ENCODE results near the gene LRRC38.

DNA sequence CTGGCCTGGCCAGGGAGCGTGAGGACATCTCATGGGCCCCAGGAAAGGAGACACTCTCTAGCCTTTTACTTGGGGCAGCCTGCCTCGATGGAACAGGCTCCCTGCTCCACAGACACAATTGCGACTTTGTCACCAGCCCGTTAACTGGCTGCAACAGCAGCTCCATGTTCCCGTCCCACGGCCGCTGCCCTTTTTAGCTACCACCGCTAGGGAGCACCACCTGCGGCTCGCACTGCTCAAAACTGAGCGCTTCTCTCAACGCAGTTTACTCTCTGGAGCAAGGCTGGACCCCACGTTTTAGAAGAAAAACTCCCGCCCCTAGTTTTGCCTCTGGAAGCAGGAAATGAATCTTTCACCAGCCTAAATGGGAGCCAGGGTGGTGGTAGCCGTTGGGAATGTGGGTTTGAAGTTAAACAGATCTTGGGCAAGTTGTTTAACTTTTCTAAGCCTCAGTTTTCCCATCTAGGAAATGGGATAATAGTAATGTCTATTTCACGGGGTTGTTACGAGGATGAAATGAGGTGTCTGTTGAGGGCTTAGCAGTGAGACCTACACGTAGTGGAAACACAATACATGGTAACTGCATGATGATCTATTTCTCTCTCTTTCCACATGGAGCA, 3.5 kb upstream of the LRRC38 start:
- TF ChIP-seq POLR2A (IDR thresholded peaks at IDR 0.05; ENCODE audit: low read depth, low read length) (no peak), MXI1 (IDR thresholded peaks at IDR 0.05; ENCODE audit: borderline replicate concordance, low read depth, low read length) (no peak), RAD21 (IDR thresholded peaks at IDR 0.05; ENCODE audit: low read length) (no peak), FOS (IDR thresholded peaks at IDR 0.05; ENCODE audit: low read depth, low read length) (no peak), NFE2L2 (IDR thresholded peaks at IDR 0.05; ENCODE audit: low read depth, low read length) (no peak), CEBPB (IDR thresholded peaks at IDR 0.05; ENCODE audit: low read depth, low read length) (no peak), MAFK (IDR thresholded peaks at IDR 0.05; ENCODE audit: low read depth, low read length) (no peak), SMC3 (IDR thresholded peaks at IDR 0.05; ENCODE audit: low read depth, low read length) (no peak), RCOR1 (IDR thresholded peaks at IDR 0.05; ENCODE audit: insufficient replicate concordance, low read length) (no peak), BHLHE40 (IDR thresholded peaks at IDR 0.05; ENCODE audit: low read depth, low read length) (no peak)
- TF ChIP-seq, protein P1, sequence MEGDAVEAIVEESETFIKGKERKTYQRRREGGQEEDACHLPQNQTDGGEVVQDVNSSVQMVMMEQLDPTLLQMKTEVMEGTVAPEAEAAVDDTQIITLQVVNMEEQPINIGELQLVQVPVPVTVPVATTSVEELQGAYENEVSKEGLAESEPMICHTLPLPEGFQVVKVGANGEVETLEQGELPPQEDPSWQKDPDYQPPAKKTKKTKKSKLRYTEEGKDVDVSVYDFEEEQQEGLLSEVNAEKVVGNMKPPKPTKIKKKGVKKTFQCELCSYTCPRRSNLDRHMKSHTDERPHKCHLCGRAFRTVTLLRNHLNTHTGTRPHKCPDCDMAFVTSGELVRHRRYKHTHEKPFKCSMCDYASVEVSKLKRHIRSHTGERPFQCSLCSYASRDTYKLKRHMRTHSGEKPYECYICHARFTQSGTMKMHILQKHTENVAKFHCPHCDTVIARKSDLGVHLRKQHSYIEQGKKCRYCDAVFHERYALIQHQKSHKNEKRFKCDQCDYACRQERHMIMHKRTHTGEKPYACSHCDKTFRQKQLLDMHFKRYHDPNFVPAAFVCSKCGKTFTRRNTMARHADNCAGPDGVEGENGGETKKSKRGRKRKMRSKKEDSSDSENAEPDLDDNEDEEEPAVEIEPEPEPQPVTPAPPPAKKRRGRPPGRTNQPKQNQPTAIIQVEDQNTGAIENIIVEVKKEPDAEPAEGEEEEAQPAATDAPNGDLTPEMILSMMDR (conservative IDR thresholded peaks at IDR 0.05; ENCODE audit: low read depth, low read length) = no peak
- TF ChIP-seq, protein P2, sequence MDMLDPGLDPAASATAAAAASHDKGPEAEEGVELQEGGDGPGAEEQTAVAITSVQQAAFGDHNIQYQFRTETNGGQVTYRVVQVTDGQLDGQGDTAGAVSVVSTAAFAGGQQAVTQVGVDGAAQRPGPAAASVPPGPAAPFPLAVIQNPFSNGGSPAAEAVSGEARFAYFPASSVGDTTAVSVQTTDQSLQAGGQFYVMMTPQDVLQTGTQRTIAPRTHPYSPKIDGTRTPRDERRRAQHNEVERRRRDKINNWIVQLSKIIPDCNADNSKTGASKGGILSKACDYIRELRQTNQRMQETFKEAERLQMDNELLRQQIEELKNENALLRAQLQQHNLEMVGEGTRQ (IDR thresholded peaks at IDR 0.05; ENCODE audit: low read depth, low read length) = no peak
- TF ChIP-seq, protein P3, sequence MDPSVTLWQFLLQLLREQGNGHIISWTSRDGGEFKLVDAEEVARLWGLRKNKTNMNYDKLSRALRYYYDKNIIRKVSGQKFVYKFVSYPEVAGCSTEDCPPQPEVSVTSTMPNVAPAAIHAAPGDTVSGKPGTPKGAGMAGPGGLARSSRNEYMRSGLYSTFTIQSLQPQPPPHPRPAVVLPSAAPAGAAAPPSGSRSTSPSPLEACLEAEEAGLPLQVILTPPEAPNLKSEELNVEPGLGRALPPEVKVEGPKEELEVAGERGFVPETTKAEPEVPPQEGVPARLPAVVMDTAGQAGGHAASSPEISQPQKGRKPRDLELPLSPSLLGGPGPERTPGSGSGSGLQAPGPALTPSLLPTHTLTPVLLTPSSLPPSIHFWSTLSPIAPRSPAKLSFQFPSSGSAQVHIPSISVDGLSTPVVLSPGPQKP (IDR thresholded peaks at IDR 0.05; ENCODE audit: borderline replicate concordance, low read depth, low read length) = no peak
